Panc1 (cell line): Measurements from ENCODE around the gene MEF2D.

ENCODE experiments used
- POLR2AphosphoS5 ChIP-seq: IDR thresholded peaks from 2 replicates; pipeline ENCODE4 v1.6.1; 2012; ENCODE audit warnings: mild to moderate bottlenecking, low read depth, low read length, moderate library complexity
- TF ChIP-seq, protein P1 (sequence below): fragments of 450-650 bp; IDR thresholded peaks from 2 replicates; pipeline ENCODE4 v1.5.1; 2017; ENCODE audit warnings: mild to moderate bottlenecking

- TF ChIP-seq, protein P1, sequence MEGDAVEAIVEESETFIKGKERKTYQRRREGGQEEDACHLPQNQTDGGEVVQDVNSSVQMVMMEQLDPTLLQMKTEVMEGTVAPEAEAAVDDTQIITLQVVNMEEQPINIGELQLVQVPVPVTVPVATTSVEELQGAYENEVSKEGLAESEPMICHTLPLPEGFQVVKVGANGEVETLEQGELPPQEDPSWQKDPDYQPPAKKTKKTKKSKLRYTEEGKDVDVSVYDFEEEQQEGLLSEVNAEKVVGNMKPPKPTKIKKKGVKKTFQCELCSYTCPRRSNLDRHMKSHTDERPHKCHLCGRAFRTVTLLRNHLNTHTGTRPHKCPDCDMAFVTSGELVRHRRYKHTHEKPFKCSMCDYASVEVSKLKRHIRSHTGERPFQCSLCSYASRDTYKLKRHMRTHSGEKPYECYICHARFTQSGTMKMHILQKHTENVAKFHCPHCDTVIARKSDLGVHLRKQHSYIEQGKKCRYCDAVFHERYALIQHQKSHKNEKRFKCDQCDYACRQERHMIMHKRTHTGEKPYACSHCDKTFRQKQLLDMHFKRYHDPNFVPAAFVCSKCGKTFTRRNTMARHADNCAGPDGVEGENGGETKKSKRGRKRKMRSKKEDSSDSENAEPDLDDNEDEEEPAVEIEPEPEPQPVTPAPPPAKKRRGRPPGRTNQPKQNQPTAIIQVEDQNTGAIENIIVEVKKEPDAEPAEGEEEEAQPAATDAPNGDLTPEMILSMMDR, result no peak
- no peak for TF ChIP-seq POLR2AphosphoS5
Measured at GRCh38 chr1:156439036-156439776, 61.4 kb downstream of the MEF2D start.
